Measurements from ENCODE around the gene POGZ.

DNA sequence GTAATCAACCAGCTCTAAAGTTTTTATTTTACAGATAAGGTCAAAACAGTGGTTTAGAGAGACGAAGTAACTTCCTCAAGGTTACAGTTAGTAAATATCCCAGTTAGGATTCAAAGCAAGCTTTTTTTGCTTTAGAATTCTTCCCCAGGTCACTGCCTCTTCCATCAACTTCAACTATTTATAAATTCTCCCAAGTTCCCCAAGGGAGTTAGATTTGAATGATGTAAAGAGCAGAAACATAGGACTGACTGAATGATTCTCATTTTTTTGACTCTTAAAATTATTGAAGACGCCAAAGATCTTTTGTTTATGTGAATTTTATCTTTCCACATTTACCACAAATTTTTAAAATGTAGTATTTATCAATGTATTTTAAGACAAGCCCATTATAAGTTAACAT, 4.1 kb downstream of the POGZ start:
- TF ChIP-seq EZH2 (IDR thresholded peaks at IDR 0.05; ENCODE audit: borderline replicate concordance, low read length), result no peak
- TF ChIP-seq, protein P1, sequence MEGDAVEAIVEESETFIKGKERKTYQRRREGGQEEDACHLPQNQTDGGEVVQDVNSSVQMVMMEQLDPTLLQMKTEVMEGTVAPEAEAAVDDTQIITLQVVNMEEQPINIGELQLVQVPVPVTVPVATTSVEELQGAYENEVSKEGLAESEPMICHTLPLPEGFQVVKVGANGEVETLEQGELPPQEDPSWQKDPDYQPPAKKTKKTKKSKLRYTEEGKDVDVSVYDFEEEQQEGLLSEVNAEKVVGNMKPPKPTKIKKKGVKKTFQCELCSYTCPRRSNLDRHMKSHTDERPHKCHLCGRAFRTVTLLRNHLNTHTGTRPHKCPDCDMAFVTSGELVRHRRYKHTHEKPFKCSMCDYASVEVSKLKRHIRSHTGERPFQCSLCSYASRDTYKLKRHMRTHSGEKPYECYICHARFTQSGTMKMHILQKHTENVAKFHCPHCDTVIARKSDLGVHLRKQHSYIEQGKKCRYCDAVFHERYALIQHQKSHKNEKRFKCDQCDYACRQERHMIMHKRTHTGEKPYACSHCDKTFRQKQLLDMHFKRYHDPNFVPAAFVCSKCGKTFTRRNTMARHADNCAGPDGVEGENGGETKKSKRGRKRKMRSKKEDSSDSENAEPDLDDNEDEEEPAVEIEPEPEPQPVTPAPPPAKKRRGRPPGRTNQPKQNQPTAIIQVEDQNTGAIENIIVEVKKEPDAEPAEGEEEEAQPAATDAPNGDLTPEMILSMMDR (IDR thresholded peaks at IDR 0.05; ENCODE audit: low read length), result no peak
